Nephron progenitor cell (in vitro differentiated cells): ENCODE measurements around the gene SEC16B.
A peak's percentile ranks its signal among the peaks of the same experiment; 100 is the strongest.

Experiments used
- DNase-seq: peaks from one replicate; pipeline ENCODE4 v3.0.0; 2021
- H3K27ac Mint-ChIP-seq: 2 replicates; pipeline ENCODE4 v1.8.0; 2021; ENCODE audit warnings: mild to moderate bottlenecking, moderate library complexity, mixed read lengths
- H3K27me3 Mint-ChIP-seq: 2 replicates; pipeline ENCODE4 v1.8.0; 2021; ENCODE audit warnings: mild to moderate bottlenecking, low read depth, mixed read lengths; ENCODE audit not compliant: poor library complexity
- H3K36me3 Mint-ChIP-seq: 2 replicates; pipeline ENCODE4 v1.8.0; 2021; ENCODE audit warnings: low read depth, mixed read lengths
- H3K4me1 Mint-ChIP-seq: 2 replicates; pipeline ENCODE4 v1.8.0; 2021; ENCODE audit warnings: mixed read lengths
- H3K4me3 Mint-ChIP-seq: 2 replicates; pipeline ENCODE4 v1.8.0; 2021; ENCODE audit warnings: mild to moderate bottlenecking, moderate library complexity, mixed read lengths
- H3K9me3 Mint-ChIP-seq: 2 replicates; pipeline ENCODE4 v1.8.0; 2021; ENCODE audit warnings: mild to moderate bottlenecking, moderate library complexity, mixed read lengths
- TF ChIP-seq, protein P1 (sequence below): fragments of 200-600 bp; sonication (generic); IDR thresholded peaks from 2 replicates; pipeline ENCODE4 v1.5.0; 2021; ENCODE audit warnings: antibody characterized with exemption

Gene SEC16B

DNA sequence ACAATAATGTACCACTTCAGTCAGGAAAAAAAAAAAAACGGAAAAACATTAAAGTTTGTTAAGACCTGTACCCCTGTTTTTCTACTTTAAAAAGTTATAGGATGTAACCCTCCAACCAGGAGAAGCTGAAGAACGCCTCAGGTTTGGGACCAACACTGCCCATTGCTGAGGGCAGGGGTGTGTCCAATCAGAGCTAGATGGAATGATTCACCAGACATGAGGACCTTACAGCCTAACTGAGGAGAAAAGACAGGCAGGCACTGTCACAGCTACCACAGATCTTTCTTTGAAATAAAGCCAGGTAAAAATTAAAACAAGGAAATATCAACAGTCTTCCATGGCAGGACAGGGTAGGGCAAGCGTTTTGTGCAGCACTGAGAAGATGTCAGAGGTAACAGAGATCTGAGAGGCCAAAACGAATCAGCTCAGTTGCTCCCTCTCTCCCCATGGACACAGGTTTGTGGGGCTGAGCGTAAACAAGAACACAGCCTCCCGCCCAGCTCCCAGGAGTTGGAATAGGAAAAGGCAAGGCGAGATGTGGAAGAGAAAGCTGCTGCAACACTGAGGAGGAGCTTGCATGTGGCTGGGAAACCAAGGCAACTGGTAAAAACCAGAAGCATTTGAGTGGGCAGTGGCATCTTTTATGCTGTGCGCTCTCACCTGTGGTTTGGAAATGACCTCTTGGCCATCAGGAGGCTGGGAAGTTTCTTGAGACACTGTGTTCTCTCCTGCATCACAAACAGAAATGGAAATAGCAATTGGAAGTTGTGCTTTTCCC, 34.0 kb downstream of the SEC16B start:
- H3K36me3 Mint-ChIP-seq, result no peaks in the 10 kb centered on the region
- TF ChIP-seq, protein P1, sequence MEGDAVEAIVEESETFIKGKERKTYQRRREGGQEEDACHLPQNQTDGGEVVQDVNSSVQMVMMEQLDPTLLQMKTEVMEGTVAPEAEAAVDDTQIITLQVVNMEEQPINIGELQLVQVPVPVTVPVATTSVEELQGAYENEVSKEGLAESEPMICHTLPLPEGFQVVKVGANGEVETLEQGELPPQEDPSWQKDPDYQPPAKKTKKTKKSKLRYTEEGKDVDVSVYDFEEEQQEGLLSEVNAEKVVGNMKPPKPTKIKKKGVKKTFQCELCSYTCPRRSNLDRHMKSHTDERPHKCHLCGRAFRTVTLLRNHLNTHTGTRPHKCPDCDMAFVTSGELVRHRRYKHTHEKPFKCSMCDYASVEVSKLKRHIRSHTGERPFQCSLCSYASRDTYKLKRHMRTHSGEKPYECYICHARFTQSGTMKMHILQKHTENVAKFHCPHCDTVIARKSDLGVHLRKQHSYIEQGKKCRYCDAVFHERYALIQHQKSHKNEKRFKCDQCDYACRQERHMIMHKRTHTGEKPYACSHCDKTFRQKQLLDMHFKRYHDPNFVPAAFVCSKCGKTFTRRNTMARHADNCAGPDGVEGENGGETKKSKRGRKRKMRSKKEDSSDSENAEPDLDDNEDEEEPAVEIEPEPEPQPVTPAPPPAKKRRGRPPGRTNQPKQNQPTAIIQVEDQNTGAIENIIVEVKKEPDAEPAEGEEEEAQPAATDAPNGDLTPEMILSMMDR, result no peak
- peaks cover 5% of the 10 kb centered on the region for H3K27me3 Mint-ChIP-seq
- no peaks in the 10 kb centered on the region for H3K9me3 Mint-ChIP-seq
- no peak for DNase-seq
- no peak overlapping the region for H3K27ac Mint-ChIP-seq
- peaks cover 27% of the 10 kb centered on the region for H3K4me1 Mint-ChIP-seq
- no peak overlapping the region for H3K4me3 Mint-ChIP-seq

DNA sequence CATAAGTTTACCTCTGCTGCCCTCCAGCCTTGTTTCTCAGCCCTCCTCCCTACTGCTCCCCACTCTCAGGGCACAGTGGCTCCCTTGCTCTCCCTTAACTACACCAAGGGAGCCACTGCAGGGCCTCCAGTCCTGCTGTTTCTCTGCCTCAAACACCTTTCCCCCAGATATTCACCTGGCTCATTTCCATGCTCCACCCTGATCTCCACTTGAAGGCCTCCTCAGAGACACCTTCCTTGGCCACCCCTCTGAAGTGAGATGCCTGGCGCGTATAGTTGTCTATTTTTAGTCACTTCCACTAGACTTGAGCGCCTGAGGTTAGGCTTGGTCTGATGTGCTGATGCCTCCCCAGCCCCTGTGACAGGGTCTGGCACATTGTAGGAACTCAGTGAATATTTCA, 34.9 kb downstream of the SEC16B start:
- DNase-seq, result no peak
- no peaks in the 10 kb centered on the region for H3K9me3 Mint-ChIP-seq
- TF ChIP-seq, protein P1, result no peak
- peaks cover 26% of the 10 kb centered on the region for H3K4me1 Mint-ChIP-seq
- H3K4me3 Mint-ChIP-seq, result no peak overlapping the region
- no peaks in the 10 kb centered on the region for H3K36me3 Mint-ChIP-seq
- H3K27ac Mint-ChIP-seq, result no peak overlapping the region
- H3K27me3 Mint-ChIP-seq, result peaks cover 9% of the 10 kb centered on the region

DNA sequence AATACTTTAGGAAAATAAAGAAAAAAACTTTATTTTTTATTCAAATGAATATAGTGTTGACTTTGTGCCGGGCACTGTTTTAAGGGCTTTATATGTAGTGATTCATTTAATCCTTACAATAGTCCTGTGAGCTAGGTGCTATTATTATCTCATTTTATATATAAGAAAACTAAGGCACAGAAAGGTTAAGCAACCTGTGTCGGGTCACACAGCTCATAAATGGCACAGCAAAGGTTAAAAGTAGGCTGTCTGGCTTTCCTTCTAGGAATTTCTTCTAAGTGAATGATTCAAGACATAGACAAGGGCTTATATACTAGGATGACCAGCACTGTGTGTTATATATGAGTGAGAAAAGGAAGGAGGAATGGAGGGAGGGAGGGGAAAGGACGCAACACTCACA, 35.4 kb downstream of the SEC16B start:
- peaks cover 21% of the 10 kb centered on the region for H3K4me1 Mint-ChIP-seq

DNA sequence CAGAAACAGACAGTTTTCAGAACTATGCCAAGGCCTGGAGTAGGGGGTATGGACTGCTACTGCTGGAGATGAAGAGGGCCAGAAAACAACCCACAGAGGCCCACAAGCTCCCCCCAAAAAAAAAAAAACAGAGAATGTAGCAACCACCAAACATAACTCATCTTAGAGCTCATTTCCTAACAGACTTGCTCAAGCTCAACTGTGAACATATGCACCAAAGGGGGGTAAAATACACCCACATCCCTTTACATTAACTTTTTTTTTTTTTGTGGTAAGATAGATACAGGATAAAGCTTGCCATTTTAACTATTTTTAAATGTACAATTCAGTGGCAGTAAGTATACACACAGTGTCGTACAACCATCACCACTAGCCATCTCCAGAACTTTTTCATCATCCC, 36.0 kb downstream of the SEC16B start:
- Mint-ChIP-seq H3K36me3 (no peaks in the 10 kb centered on the region), H3K9me3 (no peaks in the 10 kb centered on the region), H3K4me1 (peaks cover 16% of the 10 kb centered on the region), H3K4me3 (no peak overlapping the region), H3K27ac (no peak overlapping the region), H3K27me3 (peaks cover 14% of the 10 kb centered on the region)
- TF ChIP-seq, protein P1, result no peak
- DNase-seq, result no peak

More for the DNA sequence above, 35.4 kb downstream of the SEC16B start:
- TF ChIP-seq, protein P1, result no peak
- Mint-ChIP-seq H3K4me3 (no peak overlapping the region), H3K27ac (no peak overlapping the region), H3K9me3 (no peaks in the 10 kb centered on the region), H3K27me3 (peaks cover 14% of the 10 kb centered on the region), H3K36me3 (no peaks in the 10 kb centered on the region)
- DNase-seq, result no peak

DNA sequence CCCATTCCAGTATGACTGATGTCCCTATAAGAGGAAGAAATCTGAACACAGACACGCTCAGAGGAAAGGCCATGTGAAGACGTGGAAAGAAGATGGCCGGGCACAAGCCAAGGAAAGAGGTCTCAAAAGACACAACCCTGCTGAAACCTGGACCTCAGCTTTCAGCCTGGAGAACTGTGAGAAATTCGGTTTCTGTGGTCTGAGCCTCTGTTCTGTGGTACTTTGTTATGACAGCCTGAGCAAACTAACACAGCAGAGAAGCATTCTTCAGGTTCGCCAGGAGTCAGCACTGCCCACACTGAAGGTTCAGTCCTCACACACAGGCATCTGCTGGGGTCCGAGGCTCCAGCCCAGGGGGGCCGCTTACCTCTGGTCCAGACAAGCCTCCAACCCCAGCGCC, 37.7 kb downstream of the SEC16B start:
- TF ChIP-seq, protein P1, result no peak
- no peak for DNase-seq
- H3K36me3 Mint-ChIP-seq, result no peaks in the 10 kb centered on the region
- H3K4me1 Mint-ChIP-seq, result peaks cover 20% of the 10 kb centered on the region
- peak overlapping the region; percentile 58 for H3K27ac Mint-ChIP-seq
- peaks cover 14% of the 10 kb centered on the region for H3K27me3 Mint-ChIP-seq
- H3K9me3 Mint-ChIP-seq, result no peaks in the 10 kb centered on the region
- H3K4me3 Mint-ChIP-seq, result no peak overlapping the region

DNA sequence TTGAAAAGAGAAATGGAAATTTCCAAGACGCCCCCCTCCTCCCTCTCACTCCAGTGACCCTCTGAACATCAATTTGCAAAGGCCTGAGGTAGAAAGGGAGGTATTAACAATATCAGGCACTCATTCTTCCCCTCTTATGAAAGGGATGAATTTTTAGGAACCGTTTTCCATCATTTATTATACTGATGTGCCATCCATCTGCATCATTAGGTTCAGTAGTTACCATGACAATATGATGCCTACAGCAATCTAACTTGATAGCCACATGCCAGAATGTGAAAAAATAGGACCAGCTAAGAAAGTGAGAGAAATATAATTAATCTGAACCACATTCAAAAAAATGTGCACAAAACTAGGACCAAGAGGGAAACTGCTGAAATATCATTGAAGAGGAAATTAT, 40.9 kb downstream of the SEC16B start:
- peaks cover 25% of the 10 kb centered on the region for H3K4me1 Mint-ChIP-seq
- H3K27me3 Mint-ChIP-seq, result peaks cover 9% of the 10 kb centered on the region
- no peaks in the 10 kb centered on the region for H3K36me3 Mint-ChIP-seq
- no peak overlapping the region for H3K4me3 Mint-ChIP-seq
- DNase-seq, result no peak
- TF ChIP-seq, protein P1, result no peak
- no peak overlapping the region for H3K27ac Mint-ChIP-seq
- H3K9me3 Mint-ChIP-seq, result no peaks in the 10 kb centered on the region
